ENCODE data around the gene STK39.

Gene STK39

GRCh38 chr2:167940734-167941507 is 306.5 kb downstream of the STK39 start:
- TF ChIP-seq, protein P1, sequence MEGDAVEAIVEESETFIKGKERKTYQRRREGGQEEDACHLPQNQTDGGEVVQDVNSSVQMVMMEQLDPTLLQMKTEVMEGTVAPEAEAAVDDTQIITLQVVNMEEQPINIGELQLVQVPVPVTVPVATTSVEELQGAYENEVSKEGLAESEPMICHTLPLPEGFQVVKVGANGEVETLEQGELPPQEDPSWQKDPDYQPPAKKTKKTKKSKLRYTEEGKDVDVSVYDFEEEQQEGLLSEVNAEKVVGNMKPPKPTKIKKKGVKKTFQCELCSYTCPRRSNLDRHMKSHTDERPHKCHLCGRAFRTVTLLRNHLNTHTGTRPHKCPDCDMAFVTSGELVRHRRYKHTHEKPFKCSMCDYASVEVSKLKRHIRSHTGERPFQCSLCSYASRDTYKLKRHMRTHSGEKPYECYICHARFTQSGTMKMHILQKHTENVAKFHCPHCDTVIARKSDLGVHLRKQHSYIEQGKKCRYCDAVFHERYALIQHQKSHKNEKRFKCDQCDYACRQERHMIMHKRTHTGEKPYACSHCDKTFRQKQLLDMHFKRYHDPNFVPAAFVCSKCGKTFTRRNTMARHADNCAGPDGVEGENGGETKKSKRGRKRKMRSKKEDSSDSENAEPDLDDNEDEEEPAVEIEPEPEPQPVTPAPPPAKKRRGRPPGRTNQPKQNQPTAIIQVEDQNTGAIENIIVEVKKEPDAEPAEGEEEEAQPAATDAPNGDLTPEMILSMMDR (IDR thresholded peaks at IDR 0.05; ENCODE audit: extremely low read depth, missing control alignments): no peak
- no peak for DNase-seq (ENCODE audit: low spot score)

GRCh38 chr2:167940346-167940725 is 307.1 kb downstream of the STK39 start:
- TF ChIP-seq, protein P1 (IDR thresholded peaks at IDR 0.05; ENCODE audit: extremely low read depth, missing control alignments): no peak
- no peak for DNase-seq (ENCODE audit: low spot score)

GRCh38 chr2:167939514-167940345 is 307.7 kb downstream of the STK39 start:
- TF ChIP-seq, protein P1 (IDR thresholded peaks at IDR 0.05; ENCODE audit: extremely low read depth, missing control alignments): no peak
- no peak for DNase-seq (ENCODE audit: low spot score)

- no peak for DNase-seq (ENCODE audit: low spot score)
- TF ChIP-seq, protein P1 (IDR thresholded peaks at IDR 0.05; ENCODE audit: extremely low read depth, missing control alignments): no peak
Observed at GRCh38 chr2:167937403-167937802, 310.0 kb downstream of the STK39 start.

GRCh38 chr2:167935803-167936110 is 311.6 kb downstream of the STK39 start:
- no peak for DNase-seq (ENCODE audit: low spot score)
- TF ChIP-seq, protein P1 (IDR thresholded peaks at IDR 0.05; ENCODE audit: extremely low read depth, missing control alignments): no peak

DNA sequence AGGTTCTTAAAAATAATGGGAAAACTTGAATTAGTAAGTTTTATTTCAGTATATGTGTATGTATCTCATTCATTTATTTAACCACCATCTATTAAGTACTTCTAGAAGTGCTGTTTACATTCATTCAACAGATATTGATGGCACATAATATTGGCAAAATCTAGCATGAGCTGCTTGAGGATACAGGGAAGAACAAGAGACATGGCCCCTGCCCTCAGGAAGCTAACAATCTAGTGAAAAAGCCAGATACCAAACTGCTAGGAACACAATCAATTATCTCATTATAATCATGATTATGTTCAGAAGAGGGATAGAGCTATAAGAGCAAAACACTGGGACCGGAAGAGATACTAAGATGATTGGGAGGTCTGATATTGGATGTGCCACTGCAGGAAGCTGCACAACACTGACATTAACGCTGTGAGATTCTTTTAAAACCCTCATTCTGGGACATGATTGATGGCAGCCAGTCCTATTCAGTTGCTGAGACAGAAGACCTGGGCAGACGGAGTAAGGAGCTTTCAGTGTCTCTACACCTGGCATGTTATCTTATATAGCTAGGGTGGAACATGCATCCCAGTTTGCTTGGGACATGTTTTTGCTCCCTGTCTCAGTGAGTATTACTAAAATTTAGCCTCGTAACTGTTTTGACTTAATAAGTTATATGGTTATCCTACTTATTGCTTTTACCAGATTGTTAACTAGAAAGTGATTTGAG is 314.1 kb downstream of the STK39 start:
- TF ChIP-seq, protein P1 (IDR thresholded peaks at IDR 0.05; ENCODE audit: extremely low read depth, missing control alignments): no peak
- no peak for DNase-seq (ENCODE audit: low spot score)

Data from GM20000 (cell line).